WTC11 (cell line): ENCODE data around the gene NOL7.

Source experiments
- CREB1 ChIP-seq: sonication (generic); formaldehyde crosslinking; IDR thresholded peaks from 2 replicates; pipeline ENCODE4 v1.8.0; 2023; ENCODE audit warnings: mild to moderate bottlenecking, missing genetic modification reagents
- CREM ChIP-seq: sonication (generic); formaldehyde crosslinking; IDR thresholded peaks from 2 replicates; pipeline ENCODE4 v1.8.1; 2022; ENCODE audit warnings: mild to moderate bottlenecking, missing genetic modification reagents, moderate library complexity
- FOXK1 ChIP-seq: sonication (generic); formaldehyde crosslinking; IDR thresholded peaks from 2 replicates; pipeline ENCODE4 v1.8.0; 2022; ENCODE audit warnings: mild to moderate bottlenecking, moderate library complexity, missing genetic modification reagents
- NR2C2 ChIP-seq: sonication (generic); formaldehyde crosslinking; IDR thresholded peaks from 2 replicates; pipeline ENCODE4 v1.8.0; 2022; ENCODE audit warnings: mild to moderate bottlenecking, missing genetic modification reagents
- NR3C1 ChIP-seq: sonication (generic); formaldehyde crosslinking; conservative IDR thresholded peaks from 2 replicates; pipeline ENCODE4 v1.8.1; 2023; ENCODE audit warnings: low read depth, mild to moderate bottlenecking, missing genetic modification reagents
- TF ChIP-seq, protein P1 (sequence below): fragments of 200-600 bp; IDR thresholded peaks from 2 replicates; pipeline ENCODE4 v1.8.0; 2022; ENCODE audit warnings: antibody characterized with exemption
- TF ChIP-seq, protein P2 (sequence below): sonication (generic); formaldehyde crosslinking; IDR thresholded peaks from 2 replicates; pipeline ENCODE4 v1.8.0; 2022; ENCODE audit warnings: mild to moderate bottlenecking, missing genetic modification reagents

DNA sequence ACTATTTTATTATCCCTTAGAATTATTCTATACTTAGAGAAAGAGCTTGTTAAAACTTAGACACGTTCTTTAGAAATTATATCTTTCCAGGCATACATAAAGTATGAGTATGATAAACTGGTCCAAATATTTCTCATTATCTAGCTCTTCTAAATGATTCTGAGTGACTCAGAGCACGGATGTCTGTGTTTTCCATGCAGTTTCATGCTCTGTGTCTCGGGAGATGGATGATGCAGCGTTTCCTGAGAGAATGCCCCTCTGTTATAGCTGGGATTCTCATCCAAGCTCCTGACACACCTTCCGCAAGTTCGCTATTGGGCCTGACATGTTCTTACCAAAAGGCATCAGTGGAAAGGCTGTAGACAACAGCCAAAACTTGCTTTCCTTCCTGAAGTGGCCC, 21.4 kb upstream of the NOL7 start:
- TF ChIP-seq NR2C2 (CRISPR knock-in tag) (no peak), CREB1 (CRISPR knock-in tag) (no peak), NR3C1 (CRISPR knock-in tag) (no peak), CREM (CRISPR knock-in tag) (no peak), FOXK1 (CRISPR knock-in tag) (no peak)
- TF ChIP-seq, protein P1, sequence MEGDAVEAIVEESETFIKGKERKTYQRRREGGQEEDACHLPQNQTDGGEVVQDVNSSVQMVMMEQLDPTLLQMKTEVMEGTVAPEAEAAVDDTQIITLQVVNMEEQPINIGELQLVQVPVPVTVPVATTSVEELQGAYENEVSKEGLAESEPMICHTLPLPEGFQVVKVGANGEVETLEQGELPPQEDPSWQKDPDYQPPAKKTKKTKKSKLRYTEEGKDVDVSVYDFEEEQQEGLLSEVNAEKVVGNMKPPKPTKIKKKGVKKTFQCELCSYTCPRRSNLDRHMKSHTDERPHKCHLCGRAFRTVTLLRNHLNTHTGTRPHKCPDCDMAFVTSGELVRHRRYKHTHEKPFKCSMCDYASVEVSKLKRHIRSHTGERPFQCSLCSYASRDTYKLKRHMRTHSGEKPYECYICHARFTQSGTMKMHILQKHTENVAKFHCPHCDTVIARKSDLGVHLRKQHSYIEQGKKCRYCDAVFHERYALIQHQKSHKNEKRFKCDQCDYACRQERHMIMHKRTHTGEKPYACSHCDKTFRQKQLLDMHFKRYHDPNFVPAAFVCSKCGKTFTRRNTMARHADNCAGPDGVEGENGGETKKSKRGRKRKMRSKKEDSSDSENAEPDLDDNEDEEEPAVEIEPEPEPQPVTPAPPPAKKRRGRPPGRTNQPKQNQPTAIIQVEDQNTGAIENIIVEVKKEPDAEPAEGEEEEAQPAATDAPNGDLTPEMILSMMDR: no peak
- TF ChIP-seq, protein P2, sequence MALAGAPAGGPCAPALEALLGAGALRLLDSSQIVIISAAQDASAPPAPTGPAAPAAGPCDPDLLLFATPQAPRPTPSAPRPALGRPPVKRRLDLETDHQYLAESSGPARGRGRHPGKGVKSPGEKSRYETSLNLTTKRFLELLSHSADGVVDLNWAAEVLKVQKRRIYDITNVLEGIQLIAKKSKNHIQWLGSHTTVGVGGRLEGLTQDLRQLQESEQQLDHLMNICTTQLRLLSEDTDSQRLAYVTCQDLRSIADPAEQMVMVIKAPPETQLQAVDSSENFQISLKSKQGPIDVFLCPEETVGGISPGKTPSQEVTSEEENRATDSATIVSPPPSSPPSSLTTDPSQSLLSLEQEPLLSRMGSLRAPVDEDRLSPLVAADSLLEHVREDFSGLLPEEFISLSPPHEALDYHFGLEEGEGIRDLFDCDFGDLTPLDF: no peak
